ENCODE data around the gene BCO2. TPM values are rescaled to one million over a fixed set of nuclear protein-coding genes. Genes with fewer than 3 reads are reported as not detected.

BCO2 gene
- 6.7 TPM for total RNA-seq

GRCh38 chr11:112174789-112175598 lies at the start of gene BCO2:
TSS of gene BCO2 (plus strand) at chr11:112175512. CDS start at chr11:112175602, 90 bp downstream.

GRCh38 chr11:112163875-112164685 lies 11.2 kb upstream of the BCO2 start, which contains the start of gene IL18:
TSS of gene IL18 (minus strand) at chr11:112164094. CDS start at chr11:112155053, 9,041 bp downstream.

GRCh38 chr11:112167145-112167544 lies 8.2 kb upstream of the BCO2 start, which contains the start of gene TEX12:
TSS of gene TEX12 (plus strand) at chr11:112167372. CDS start at chr11:112169269, 1,897 bp downstream.

GRCh38 chr11:112226062-112226830 lies 50.9 kb downstream of the BCO2 start, which contains the start of gene PTS:
TSS of gene PTS (plus strand) at chr11:112226428. CDS start at chr11:112226444, 16 bp downstream.

GRCh38 chr11:112260490-112260889 lies 85.2 kb downstream of the BCO2 start, which contains the start of gene PLET1:
TSS of gene PLET1 (minus strand) at chr11:112260860. CDS start at chr11:112260589, 271 bp downstream.

Small RNA genes lying within 50 kb of the gene (small RNA-seq; reads per million reads assigned to genes)
- not detected for gene MRPS36P4 (ENCODE audit: low replicate concordance)

Other genes with a start within 250 kb of the BCO2 start
- 25.7 TPM for gene DIXDC1, start 238.2 kb upstream of the BCO2 start, total RNA-seq
- gene DLAT, start 150.1 kb upstream of the BCO2 start, total RNA-seq = 33.6 TPM
- 3.9 TPM for gene PIH1D2, start 101.5 kb upstream of the BCO2 start, total RNA-seq
- gene NKAPD1, start 101.2 kb upstream of the BCO2 start, total RNA-seq = 19.5 TPM
- gene TIMM8B, start 88.8 kb upstream of the BCO2 start, total RNA-seq = 47.6 TPM
- 139 TPM for gene SDHD, start 88.6 kb upstream of the BCO2 start, total RNA-seq
- gene IL18, start 11.4 kb upstream of the BCO2 start, total RNA-seq = 6.1 TPM
- gene TEX12, start 8.1 kb upstream of the BCO2 start, total RNA-seq = 1.3 TPM
- 28.0 TPM for gene PTS, start 50.9 kb downstream of the BCO2 start, total RNA-seq
- not detected for gene PLET1, start 85.3 kb downstream of the BCO2 start, total RNA-seq

Measured in metanephros (tissue), 2 donors.